Small intestine (tissue), 7 donors: ENCODE measurements around the gene PEX14. TPM values are rescaled to one million over a fixed set of nuclear protein-coding genes. Genes with fewer than 3 reads are reported as not detected.

Source experiments
- DNase-seq, 2 donors: peaks; one replicate each; pipeline versions ENCODE4 v3.0.0 to v3.0.0-alpha.2; 2013
- FAIRE-seq: peaks from 2 replicates; lab custom pipeline; 2012; peaks lifted over from hg19 to GRCh38; lab: Jason Lieb, UNC
- H3K27ac ChIP-seq, 3 donors: one replicate each; pipeline ENCODE4 v1.5.1; 2013; ENCODE audit warnings: low read length in 2 of 3, mild to moderate bottlenecking in 2 of 3, control low read depth in 1 of 3, inconsistent platforms in 1 of 3, low read depth in 1 of 3, moderate library complexity in 1 of 3
- H3K27me3 ChIP-seq, 3 donors: one replicate each; pipeline ENCODE4 v1.6.1; 2013; ENCODE audit warnings: low read length in 3 of 3, inconsistent platforms in 1 of 3; ENCODE audit not compliant: control insufficient read depth in 3 of 3, insufficient read depth in 3 of 3
- H3K36me3 ChIP-seq, 3 donors: one replicate each; pipeline ENCODE4 v1.6.1; 2013; ENCODE audit warnings: low read length in 3 of 3, inconsistent platforms in 1 of 3, low read depth in 1 of 3, mild to moderate bottlenecking in 1 of 3, moderate library complexity in 1 of 3; ENCODE audit not compliant: control insufficient read depth in 3 of 3, insufficient read depth in 2 of 3
- H3K4me1 ChIP-seq, 3 donors: one replicate each; pipeline ENCODE4 v1.6.1; 2013; ENCODE audit warnings: low read length in 2 of 3, inconsistent platforms in 1 of 3, low read depth in 1 of 3, mild to moderate bottlenecking in 1 of 3, moderate library complexity in 1 of 3; ENCODE audit not compliant: control insufficient read depth in 3 of 3, insufficient read depth in 2 of 3
- H3K4me3 ChIP-seq, 3 donors: one replicate each; pipeline ENCODE4 v1.5.1; 2013; ENCODE audit warnings: low read length in 3 of 3, control low read depth in 1 of 3, inconsistent platforms in 1 of 3, low read depth in 1 of 3, mild to moderate bottlenecking in 1 of 3, moderate library complexity in 1 of 3
- H3K9me3 ChIP-seq, 2 donors: one replicate each; pipeline ENCODE4 v1.6.1; 2013; ENCODE audit warnings: low read depth in 1 of 2, low read length in 1 of 2; ENCODE audit not compliant: control insufficient read depth in 2 of 2, insufficient read depth in 1 of 2
- WGBS, 3 donors: extraction: QIAGEN DNeasy Blood & Tissue Kit; methylation state at CpG; one replicate each; pipeline ENCODE4 v1.1.7; 2013; 5-methylcytosine and 5-hydroxymethylcytosine counted together
- polyA plus RNA-seq, 4 donors: library from polyadenylated mRNA; stranded (reverse) in 3 of 4; unstranded in 1 of 4; fragments of 200-250 nt in 3 of 4; fragments of 120-200 nt in 1 of 4; gene quantifications; one replicate each; pipeline versions ENCODE4 v1.2.1 to v1.2.3, GENCODE V29; 2013
- donor health status: healthy with polysubstance abuse.
- donor health status: control.
- donor health status: control.
- donor health status: Bipolar disorder and iron deficiency.
- donor health status: healthy.

The PEX14 gene
- polyA plus RNA-seq, 4 donors, result 15.9 to 26.9 (median 24.7) TPM

GRCh38 chr1:10444248-10444647 lies 30.5 kb upstream of the PEX14 start:
- no peak for FAIRE-seq
- WGBS, 3 donors, result 93 to 97% (median 95%) methylated on average over 6 of the region's 6 CpGs
- Histone ChIP-seq H3K36me3 (peaks cover 0 to 47% (median 0%) of the 10 kb centered on the region in 3 donors), H3K9me3 (no peaks in the 10 kb centered on the region), H3K4me1 (no peaks in the 10 kb centered on the region), H3K4me3 (no peak overlapping the region), H3K27ac (no peak overlapping the region), H3K27me3 (no peaks in the 10 kb centered on the region)
- DNase-seq, result no peak

GRCh38 chr1:10444795-10445397 lies 29.9 kb upstream of the PEX14 start:
- 79 to 82% (median 81%) methylated on average over 7 of the region's 7 CpGs for WGBS, 3 donors
- H3K4me1 ChIP-seq, result no peaks in the 10 kb centered on the region
- no peak for FAIRE-seq
- no peak overlapping the region for H3K4me3 ChIP-seq
- no peaks in the 10 kb centered on the region for H3K27me3 ChIP-seq
- H3K9me3 ChIP-seq, result no peaks in the 10 kb centered on the region
- no peak overlapping the region for H3K27ac ChIP-seq
- peaks cover 0 to 48% (median 0%) of the 10 kb centered on the region in 3 donors for H3K36me3 ChIP-seq
- DNase-seq, result no peak

GRCh38 chr1:10446790-10447422 lies 27.8 kb upstream of the PEX14 start:
- 95 to 98% (median 96%) methylated on average over 7 of the region's 7 CpGs for WGBS, 3 donors
- Histone ChIP-seq H3K36me3 (peaks cover 0 to 36% (median 0%) of the 10 kb centered on the region in 3 donors), H3K27me3 (no peaks in the 10 kb centered on the region), H3K9me3 (no peaks in the 10 kb centered on the region), H3K4me1 (no peaks in the 10 kb centered on the region), H3K4me3 (no peak overlapping the region), H3K27ac (no peak overlapping the region)
- DNase-seq (no peak), FAIRE-seq (no peak)

- Histone ChIP-seq H3K36me3 (peaks cover 0 to 30% (median 0%) of the 10 kb centered on the region in 3 donors), H3K4me1 (no peaks in the 10 kb centered on the region), H3K9me3 (peaks cover 0 to 2% of the 10 kb centered on the region in 2 donors), H3K4me3 (no peak within 1 kb of the TSS), H3K27me3 (no peaks in the 10 kb centered on the region), H3K27ac (no peak within 1 kb of the TSS)
- no peak for FAIRE-seq
- WGBS, 3 donors, result 84 to 95% (median 93%) methylated on average over 10 of the region's 10 CpGs
- DNase-seq, result no peak
These were observed 25.0 kb upstream of the PEX14 start, which contains the start of gene CORT for GRCh38 chr1:10449751-10450150. Gene CORT, plus strand, starts transcription at chr1:10450031. Its CDS starts 193 bp downstream, at chr1:10450224.

GRCh38 chr1:10450156-10450814 lies 24.5 kb upstream of the PEX14 start:
- no peaks in the 10 kb centered on the region for H3K27me3 ChIP-seq
- no peak overlapping the region for H3K27ac ChIP-seq
- no peak overlapping the region for H3K4me3 ChIP-seq
- FAIRE-seq, result no peak
- 78 to 88% (median 83%) methylated on average over 21 of the region's 21 CpGs for WGBS, 3 donors
- no peak for DNase-seq
- H3K9me3 ChIP-seq, result peaks cover 0 to 4% of the 10 kb centered on the region in 2 donors
- H3K36me3 ChIP-seq, result peaks cover 0 to 26% (median 0%) of the 10 kb centered on the region in 3 donors
- H3K4me1 ChIP-seq, result no peaks in the 10 kb centered on the region

- no peak overlapping the region for H3K27ac ChIP-seq
- no peaks in the 10 kb centered on the region for H3K27me3 ChIP-seq
- DNase-seq, result no peak
- H3K9me3 ChIP-seq, result peaks cover 0 to 4% of the 10 kb centered on the region in 2 donors
- no peaks in the 10 kb centered on the region for H3K4me1 ChIP-seq
- peaks cover 0 to 23% (median 0%) of the 10 kb centered on the region in 3 donors for H3K36me3 ChIP-seq
- no peak for FAIRE-seq
- 58 to 63% (median 62%) methylated on average over 6 of the region's 6 CpGs for WGBS, 3 donors
- H3K4me3 ChIP-seq, result no peak overlapping the region
These were observed 23.9 kb upstream of the PEX14 start for GRCh38 chr1:10450836-10451235.

- no peak for FAIRE-seq
- no peak for DNase-seq
- no peaks in the 10 kb centered on the region for H3K27me3 ChIP-seq
- WGBS, 3 donors, result 26 to 61% (median 44%) methylated on average over 10 of the region's 10 CpGs
- no peak overlapping the region for H3K4me3 ChIP-seq
- no peaks in the 10 kb centered on the region for H3K4me1 ChIP-seq
- peaks cover 0 to 19% (median 0%) of the 10 kb centered on the region in 3 donors for H3K36me3 ChIP-seq
- no peak overlapping the region for H3K27ac ChIP-seq
- H3K9me3 ChIP-seq, result peaks cover 0 to 4% of the 10 kb centered on the region in 2 donors
These were observed 23.5 kb upstream of the PEX14 start for GRCh38 chr1:10451287-10451686.

GRCh38 chr1:10456048-10456447 lies 18.7 kb upstream of the PEX14 start:
- no peak overlapping the region for H3K27ac ChIP-seq
- WGBS, 3 donors, result 86 to 90% (median 87%) methylated on average over 5 of the region's 5 CpGs
- no peak for DNase-seq
- H3K4me3 ChIP-seq, result no peak overlapping the region
- no peak for FAIRE-seq
- peaks cover 0 to 4% of the 10 kb centered on the region in 2 donors for H3K9me3 ChIP-seq
- no peaks in the 10 kb centered on the region for H3K27me3 ChIP-seq
- no peaks in the 10 kb centered on the region for H3K4me1 ChIP-seq
- H3K36me3 ChIP-seq, result peaks cover 0 to 21% (median 0%) of the 10 kb centered on the region in 3 donors
